Effector memory CD8-positive, alpha-beta T cell (primary cell): Measurements from ENCODE around the gene INO80D.
A peak's percentile ranks its signal among the peaks of the same experiment; 100 is the strongest.
"Not testable (repeated sequence)": the region's sequence is repeated elsewhere in the genome, so short reads cannot be mapped to it uniquely, and the experiment has no call there.

Source experiments
- ATAC-seq: fragments of 150-1000 bp; cut with Tn5 transposase; replicated peaks from 2 replicates; pipeline ENCODE4 v1.10.0; 2021; ENCODE audit warnings: mild to moderate bottlenecking, moderate library complexity
- DNase-seq, 3 experiments: peaks; one replicate each; pipeline ENCODE4 v3.0.0; 2021
- H3K27ac Mint-ChIP-seq, 2 donors: one replicate each; pipeline ENCODE4 v1.8.0; 2022; ENCODE audit warnings: mild to moderate bottlenecking in 2 of 2, mixed read lengths in 2 of 2, moderate library complexity in 2 of 2
- H3K27me3 Mint-ChIP-seq, 2 donors: one replicate each; pipeline ENCODE4 v1.8.0; 2022; ENCODE audit warnings: mixed read lengths in 2 of 2
- H3K36me3 Mint-ChIP-seq: one replicate; pipeline ENCODE4 v1.8.0; 2022; ENCODE audit warnings: mild to moderate bottlenecking, moderate library complexity, mixed read lengths; ENCODE audit not compliant: insufficient read depth
- H3K4me1 Mint-ChIP-seq, 2 donors: one replicate each; pipeline ENCODE4 v1.8.0; 2022; ENCODE audit warnings: low read depth in 2 of 2, mixed read lengths in 2 of 2
- H3K4me3 Mint-ChIP-seq, 2 donors: one replicate each; pipeline ENCODE4 v1.8.0; 2022; ENCODE audit warnings: mild to moderate bottlenecking in 2 of 2, mixed read lengths in 2 of 2, moderate library complexity in 2 of 2
- H3K9me3 Mint-ChIP-seq, 2 donors: one replicate each; pipeline ENCODE4 v1.8.0; 2022; ENCODE audit warnings: mixed read lengths in 2 of 2

The INO80D gene

DNA sequence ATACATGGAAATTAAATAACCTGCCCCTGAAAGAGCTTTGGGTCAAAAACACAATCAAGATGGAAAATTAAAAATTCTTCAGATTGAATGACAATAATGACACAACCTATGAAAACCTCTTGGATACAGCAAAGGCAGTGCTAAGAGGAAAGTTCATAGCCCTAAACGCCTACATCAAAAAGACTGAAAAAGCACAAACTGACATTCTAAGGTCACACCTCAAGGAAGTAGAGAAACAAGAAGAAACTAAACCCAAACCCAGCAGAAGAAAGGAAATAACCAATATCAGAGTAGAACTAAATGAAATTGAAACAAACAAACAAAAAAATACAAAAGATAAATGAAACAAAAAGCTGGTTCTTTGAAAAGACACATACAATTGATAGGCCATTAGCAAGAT is 52.5 kb downstream of the INO80D start:
- Mint-ChIP-seq H3K4me3 (peak overlapping the region in 1 of 2 donors; percentile 8), H3K27ac (peak overlapping the region in 1 of 2 donors; percentile 30), H3K4me1 (peaks cover 38 to 75% of the 10 kb centered on the region in 2 donors), H3K36me3 (peaks cover 35% of the 10 kb centered on the region)
- H3K9me3 Mint-ChIP-seq, ATAC-seq, H3K27me3 Mint-ChIP-seq, DNase-seq: not testable (repeated sequence)

DNA sequence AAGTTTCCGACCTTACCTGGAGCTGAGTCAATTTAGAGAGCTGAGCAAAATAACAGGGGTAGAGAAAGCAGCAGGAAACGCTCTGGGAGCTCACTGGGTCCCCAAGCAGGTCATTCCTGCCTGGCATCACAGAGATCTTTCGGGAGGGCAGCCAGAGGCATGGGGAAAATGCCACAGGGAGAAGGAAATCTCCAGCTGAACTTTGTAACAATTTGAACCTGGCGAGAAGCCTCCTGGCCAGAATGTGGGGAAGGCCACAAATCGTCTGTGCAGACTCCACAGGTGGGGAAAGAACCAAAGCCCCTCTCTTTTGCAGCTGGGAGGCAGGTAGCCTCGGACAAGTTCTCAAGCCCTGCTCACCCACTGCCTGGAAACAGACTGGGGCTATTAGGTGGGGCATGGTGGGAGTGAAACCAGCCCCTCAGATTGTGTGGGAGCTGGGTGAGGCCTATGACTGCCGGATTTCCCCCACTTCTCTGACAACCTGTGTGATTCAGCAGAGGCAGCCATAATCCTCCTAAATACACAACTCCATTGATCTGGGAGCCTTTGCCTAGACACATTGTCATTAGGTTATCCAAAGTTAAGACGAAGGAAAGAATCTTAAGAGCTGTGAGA is 53.9 kb downstream of the INO80D start:
- peaks cover 38 to 72% of the 10 kb centered on the region in 2 donors for H3K4me1 Mint-ChIP-seq
- ATAC-seq, result no peak
- no peak for DNase-seq
- no peaks in the 10 kb centered on the region for H3K27me3 Mint-ChIP-seq
- no peaks in the 10 kb centered on the region for H3K9me3 Mint-ChIP-seq
- peak overlapping the region in 1 of 2 donors; percentile 6 for H3K27ac Mint-ChIP-seq
- peaks cover 42% of the 10 kb centered on the region for H3K36me3 Mint-ChIP-seq
- H3K4me3 Mint-ChIP-seq, result no peak overlapping the region

DNA sequence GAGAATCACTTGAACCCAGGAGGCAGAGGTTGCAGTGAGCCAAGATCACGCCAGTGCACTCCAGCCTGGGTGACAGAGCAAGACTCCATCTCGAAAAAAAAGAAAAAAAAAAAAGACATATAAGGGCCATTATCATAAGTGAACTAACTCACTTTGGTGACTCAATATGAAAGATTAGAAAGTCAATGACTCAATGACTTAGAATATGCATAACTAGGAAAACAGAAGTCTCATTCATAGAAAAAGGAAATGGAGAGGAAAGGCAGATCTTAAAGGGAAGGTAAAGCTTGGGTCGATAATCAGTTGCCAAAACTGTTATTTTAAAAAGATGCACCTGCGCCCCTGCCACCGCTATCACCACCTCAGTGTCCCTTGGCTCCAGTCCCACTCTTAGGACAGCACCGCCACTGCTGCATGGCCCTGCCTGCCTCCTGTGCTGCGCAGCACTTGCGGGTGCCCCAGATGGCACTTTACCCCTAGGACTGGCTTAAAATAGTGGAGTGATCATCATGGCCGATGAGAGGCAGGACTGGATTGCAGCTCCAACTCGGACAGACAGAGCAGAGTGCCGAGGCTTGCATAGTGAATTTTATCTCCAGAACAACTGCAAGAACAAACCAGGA is 54.7 kb downstream of the INO80D start:
- no peak for ATAC-seq
- Mint-ChIP-seq H3K36me3 (peaks cover 47% of the 10 kb centered on the region), H3K9me3 (no peaks in the 10 kb centered on the region), H3K4me3 (no peak overlapping the region), H3K27me3 (no peaks in the 10 kb centered on the region), H3K4me1 (peaks cover 38 to 69% of the 10 kb centered on the region in 2 donors), H3K27ac (peak overlapping the region in 1 of 2 donors; percentile 6)
- no peak for DNase-seq

DNA sequence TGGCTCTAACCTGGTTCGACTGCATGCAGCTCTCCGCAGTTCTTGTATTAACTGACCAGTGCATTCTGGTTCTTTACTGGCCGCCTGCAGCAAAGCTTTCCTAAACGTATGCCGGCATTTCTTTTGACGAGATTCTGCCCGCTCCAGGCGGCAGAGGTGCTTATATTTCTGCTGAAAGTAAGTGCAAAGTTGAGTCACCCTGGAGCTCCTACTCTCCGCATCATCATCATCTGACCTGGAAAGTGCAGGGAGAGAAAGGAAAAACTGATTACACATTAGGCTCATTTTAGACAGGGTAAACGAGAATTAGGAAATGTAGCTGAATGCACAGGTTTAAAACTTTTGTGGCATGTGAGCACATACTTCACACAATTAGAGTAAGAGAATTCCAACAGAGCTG is 57.9 kb downstream of the INO80D start:
- Mint-ChIP-seq H3K27me3 (no peaks in the 10 kb centered on the region), H3K27ac (no peak overlapping the region), H3K9me3 (no peaks in the 10 kb centered on the region), H3K4me1 (peaks cover 19 to 37% of the 10 kb centered on the region in 2 donors), H3K4me3 (no peak overlapping the region), H3K36me3 (peaks cover 61% of the 10 kb centered on the region)
- no peak for DNase-seq
- no peak for ATAC-seq

DNA sequence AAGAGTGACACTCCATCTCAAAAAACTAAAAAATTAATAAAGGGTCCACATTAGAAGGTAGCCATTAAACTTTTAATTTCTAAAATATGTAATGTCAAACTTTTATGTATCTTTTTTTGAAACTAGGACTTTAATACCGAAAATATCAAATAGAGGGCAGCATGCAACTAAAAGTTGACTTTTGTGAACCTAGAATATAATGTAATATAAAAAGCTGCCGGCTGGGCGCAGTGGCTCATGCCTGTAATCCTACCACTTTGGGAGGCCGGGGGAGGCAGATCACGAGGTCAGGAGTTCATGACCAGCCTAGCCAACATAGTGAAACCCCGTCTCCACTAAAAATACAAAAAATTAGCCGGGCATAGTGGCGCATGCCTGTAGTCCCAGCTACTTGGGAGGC is 62.8 kb downstream of the INO80D start:
- no peak overlapping the region for H3K27ac Mint-ChIP-seq
- no peak overlapping the region for H3K4me3 Mint-ChIP-seq
- H3K9me3 Mint-ChIP-seq, result no peaks in the 10 kb centered on the region
- no peaks in the 10 kb centered on the region for H3K27me3 Mint-ChIP-seq
- no peak for ATAC-seq
- peaks cover 58% of the 10 kb centered on the region for H3K36me3 Mint-ChIP-seq
- DNase-seq, result no peak
- no peaks in the 10 kb centered on the region for H3K4me1 Mint-ChIP-seq

DNA sequence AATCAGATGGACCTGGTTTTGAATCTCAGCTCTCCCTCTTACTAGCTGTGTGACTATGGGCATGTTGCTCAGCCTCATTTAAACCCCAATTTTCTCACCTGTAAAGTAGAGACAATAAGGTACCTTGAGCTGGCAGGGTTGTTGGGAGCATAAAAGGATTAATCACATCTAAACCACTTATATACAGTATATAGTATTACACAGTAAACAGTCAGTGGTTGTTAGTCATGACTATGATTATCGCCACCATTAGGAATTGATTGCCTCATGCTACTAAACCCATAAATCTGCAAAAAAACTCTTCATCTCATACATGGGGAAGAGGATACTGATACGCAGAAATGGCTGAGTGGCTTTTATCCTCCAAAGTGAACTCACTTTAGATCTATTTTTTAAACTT is 65.8 kb downstream of the INO80D start:
- Mint-ChIP-seq H3K9me3 (peaks cover 3 to 7% of the 10 kb centered on the region in 2 donors), H3K27ac (no peak overlapping the region), H3K4me3 (no peak overlapping the region), H3K36me3 (peaks cover 59% of the 10 kb centered on the region), H3K4me1 (no peaks in the 10 kb centered on the region), H3K27me3 (no peaks in the 10 kb centered on the region)
- DNase-seq (no peak), ATAC-seq (no peak)

DNA sequence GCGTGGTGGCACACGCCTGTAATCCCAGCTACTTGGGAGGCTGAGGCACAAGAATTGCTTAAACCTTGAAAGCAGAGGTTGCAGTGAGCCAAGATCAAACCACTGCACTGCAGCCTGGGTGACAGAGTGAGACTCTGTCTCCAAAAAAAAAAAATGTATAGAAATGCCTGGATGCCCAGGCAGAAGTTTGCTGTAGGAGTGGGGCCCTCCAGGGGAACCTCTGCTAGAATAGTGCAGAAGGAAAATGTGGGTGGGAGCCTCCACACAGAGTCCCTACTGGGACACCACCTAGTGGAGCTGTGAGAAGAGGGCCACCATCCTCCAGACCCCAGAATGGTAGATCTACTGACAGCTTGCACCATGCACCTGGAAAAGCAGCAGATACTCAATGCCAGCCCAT is 70.2 kb downstream of the INO80D start:
- H3K4me3 Mint-ChIP-seq, ATAC-seq, H3K27ac Mint-ChIP-seq, H3K4me1 Mint-ChIP-seq, H3K27me3 Mint-ChIP-seq, H3K9me3 Mint-ChIP-seq, DNase-seq: not testable (repeated sequence)
- peaks cover 67% of the 10 kb centered on the region for H3K36me3 Mint-ChIP-seq

DNA sequence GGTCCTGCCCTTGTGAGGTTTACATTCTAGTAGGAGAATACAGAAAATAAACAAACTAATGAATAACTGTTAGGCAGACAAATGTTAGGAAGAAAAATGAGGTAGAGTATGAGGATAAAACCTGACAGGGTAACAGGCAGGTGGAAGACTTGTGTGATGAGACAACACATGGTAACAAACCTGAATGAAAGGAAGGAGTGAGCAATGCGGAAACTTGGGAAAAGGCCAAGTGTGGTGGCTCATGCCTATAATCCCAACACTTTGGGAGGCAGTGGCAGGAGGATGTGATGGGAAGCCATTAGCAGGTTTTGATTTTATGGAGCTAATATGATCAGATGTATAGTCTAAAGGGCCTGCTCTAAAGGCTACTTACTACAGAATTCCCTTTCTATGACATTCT is 74.2 kb downstream of the INO80D start:
- DNase-seq (no peak), ATAC-seq (no peak)
- H3K4me1 Mint-ChIP-seq, result peaks cover 0 to 4% of the 10 kb centered on the region in 2 donors
- no peak overlapping the region for H3K4me3 Mint-ChIP-seq
- H3K36me3 Mint-ChIP-seq, result peaks cover 76% of the 10 kb centered on the region
- peaks cover 3 to 5% of the 10 kb centered on the region in 2 donors for H3K9me3 Mint-ChIP-seq
- peak overlapping the region in 1 of 2 donors; percentile 56 for H3K27ac Mint-ChIP-seq
- H3K27me3 Mint-ChIP-seq, result no peaks in the 10 kb centered on the region

DNA sequence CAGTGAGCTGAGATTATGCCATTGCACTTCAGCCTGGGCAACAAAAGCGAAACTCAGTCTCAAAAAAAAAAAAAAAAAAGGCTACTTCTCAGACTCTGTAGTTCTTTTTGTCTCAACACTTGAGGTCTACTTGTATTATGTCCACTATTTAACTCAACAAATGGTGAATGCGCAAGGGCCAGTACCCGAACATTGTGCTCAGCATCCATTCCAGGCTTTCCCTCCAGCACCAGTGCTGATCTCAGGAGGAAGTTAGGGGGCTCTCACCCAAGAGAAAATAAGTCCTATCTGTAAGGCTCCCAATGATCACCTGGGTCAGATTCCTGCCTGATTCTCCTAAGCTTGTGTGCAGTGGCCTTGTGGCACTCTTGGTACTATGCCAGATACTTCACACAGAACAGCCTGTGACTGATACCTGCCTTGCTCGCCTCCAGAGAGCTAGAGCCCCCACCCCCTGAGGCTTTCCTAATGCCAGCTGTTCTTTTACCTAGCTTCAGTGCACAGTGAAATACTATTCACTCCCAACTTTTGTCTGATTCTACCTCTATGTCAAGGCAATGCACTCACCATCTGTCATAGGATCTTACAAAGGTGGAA is 74.9 kb downstream of the INO80D start:
- Mint-ChIP-seq H3K4me1 (peaks cover 0 to 4% of the 10 kb centered on the region in 2 donors), H3K36me3 (peaks cover 76% of the 10 kb centered on the region), H3K9me3 (no peaks in the 10 kb centered on the region), H3K4me3 (no peak overlapping the region), H3K27me3 (no peaks in the 10 kb centered on the region), H3K27ac (no peak overlapping the region)
- ATAC-seq (no peak), DNase-seq (no peak)

DNA sequence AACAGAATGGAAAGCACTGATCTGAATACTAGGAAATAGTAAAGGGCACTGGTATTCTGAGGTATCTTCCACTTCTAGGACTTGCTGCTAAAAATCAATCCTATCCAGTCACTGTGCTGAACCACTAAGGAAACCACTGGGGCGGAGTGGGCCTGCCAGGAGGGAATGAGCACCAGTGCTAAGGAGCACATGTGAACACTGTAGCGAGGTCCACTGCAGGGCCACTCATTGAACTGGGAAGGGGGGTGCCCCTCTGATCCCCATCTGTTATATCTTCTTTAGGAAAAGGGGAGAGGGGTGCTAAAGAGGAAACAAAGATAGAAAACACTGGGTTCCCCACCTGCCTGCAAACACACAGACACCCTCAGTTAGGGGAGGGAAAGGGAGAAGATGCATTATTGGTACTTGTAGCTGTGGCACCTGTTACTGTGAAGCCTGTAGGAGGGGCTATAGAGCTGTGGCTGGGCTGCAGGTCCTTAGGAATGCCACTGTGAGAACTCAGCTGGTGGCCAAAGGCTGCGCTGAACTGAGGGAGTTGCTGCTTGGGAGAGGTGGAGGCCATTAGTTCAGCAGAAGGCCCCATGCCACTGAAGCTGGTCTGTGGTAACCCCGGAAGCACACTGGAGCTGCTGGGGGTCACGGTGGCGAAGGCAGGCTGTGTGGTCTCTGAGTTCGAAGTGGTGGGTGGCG is 81.8 kb downstream of the INO80D start:
- H3K4me1 Mint-ChIP-seq, result peaks cover 2 to 16% of the 10 kb centered on the region in 2 donors
- no peaks in the 10 kb centered on the region for H3K27me3 Mint-ChIP-seq
- no peak for ATAC-seq
- H3K9me3 Mint-ChIP-seq, result no peaks in the 10 kb centered on the region
- H3K36me3 Mint-ChIP-seq, result peaks cover 65% of the 10 kb centered on the region
- H3K27ac Mint-ChIP-seq, result peak overlapping the region; percentile 45 to 77
- DNase-seq, result no peak
- no peak overlapping the region for H3K4me3 Mint-ChIP-seq

DNA sequence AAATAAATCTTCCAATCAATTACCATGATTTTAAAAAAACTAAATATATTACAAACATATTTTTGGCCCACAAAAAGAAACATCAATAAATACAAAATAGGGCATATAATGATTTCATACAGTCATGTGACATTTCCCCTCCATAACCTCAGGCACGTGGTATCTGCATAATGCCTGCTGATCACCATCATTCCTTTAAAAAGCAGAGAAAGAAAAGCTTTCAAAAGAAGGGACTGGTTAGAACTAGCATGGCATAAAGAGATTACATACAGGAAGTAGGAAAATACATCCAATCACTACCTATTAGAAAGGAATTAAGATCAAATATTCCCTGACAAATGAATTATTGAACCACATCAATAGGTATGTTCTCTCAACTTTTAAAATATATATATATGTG is 83.5 kb downstream of the INO80D start:
- no peaks in the 10 kb centered on the region for H3K27me3 Mint-ChIP-seq
- peaks cover 54% of the 10 kb centered on the region for H3K36me3 Mint-ChIP-seq
- peaks cover 4 to 16% of the 10 kb centered on the region in 2 donors for H3K4me1 Mint-ChIP-seq

DNA sequence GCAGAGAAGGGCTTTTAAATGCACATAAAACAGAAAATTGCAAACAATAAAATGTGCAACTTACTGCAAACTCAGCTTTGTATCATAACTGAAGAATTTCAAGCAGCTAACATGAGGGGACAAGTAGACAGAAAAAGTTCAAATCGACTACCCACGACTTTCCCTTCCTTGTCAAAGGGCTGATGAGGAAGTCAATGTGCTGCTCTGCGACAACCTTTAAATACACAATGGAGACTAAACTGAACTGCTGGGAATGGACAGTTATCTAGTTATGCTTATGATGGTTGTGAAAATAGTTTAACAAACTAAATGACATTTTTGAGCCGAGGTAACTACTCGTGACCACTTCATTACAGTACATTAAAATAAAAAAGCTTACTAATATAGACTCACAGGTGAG is 84.1 kb downstream of the INO80D start:
- Mint-ChIP-seq H3K27ac (peak overlapping the region in 1 of 2 donors; percentile 28), H3K4me3 (no peak overlapping the region), H3K4me1 (peaks cover 4 to 16% of the 10 kb centered on the region in 2 donors), H3K27me3 (no peaks in the 10 kb centered on the region), H3K36me3 (peaks cover 48% of the 10 kb centered on the region), H3K9me3 (no peaks in the 10 kb centered on the region)
- DNase-seq (no peak), ATAC-seq (no peak)

More for the DNA sequence above, 83.5 kb downstream of the INO80D start:
- peak overlapping the region in 1 of 2 donors; percentile 77 for H3K27ac Mint-ChIP-seq
- no peak overlapping the region for H3K4me3 Mint-ChIP-seq
- H3K9me3 Mint-ChIP-seq, result no peaks in the 10 kb centered on the region
- DNase-seq (no peak), ATAC-seq (no peak)

DNA sequence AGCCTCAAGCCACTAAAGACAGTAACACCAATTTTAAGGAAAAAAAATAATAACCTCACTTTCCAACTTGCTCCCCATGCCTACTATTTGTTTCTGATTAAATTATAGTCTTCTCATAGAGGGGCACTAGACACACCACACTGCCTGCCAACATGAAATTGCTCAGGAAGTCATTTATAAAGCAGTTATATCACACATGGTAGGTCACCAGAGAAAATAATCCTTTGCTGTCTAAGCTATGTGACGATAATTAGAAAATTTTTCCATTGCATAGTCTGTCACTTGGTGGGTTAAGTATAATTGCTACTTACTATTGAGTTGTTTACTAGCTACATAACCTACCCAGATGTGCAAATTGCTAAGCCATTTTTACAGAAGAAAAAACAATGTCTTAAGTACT is 85.2 kb downstream of the INO80D start:
- Mint-ChIP-seq H3K4me1 (peaks cover 7 to 16% of the 10 kb centered on the region in 2 donors), H3K27me3 (no peaks in the 10 kb centered on the region), H3K36me3 (peaks cover 41% of the 10 kb centered on the region), H3K4me3 (no peak overlapping the region), H3K9me3 (no peaks in the 10 kb centered on the region), H3K27ac (no peak overlapping the region)
- DNase-seq (no peak), ATAC-seq (no peak)
